HepG2 (cell line): ENCODE results near the gene CTCF. TPM values are rescaled to one million over a fixed set of nuclear protein-coding genes. Genes with fewer than 3 reads are reported as not detected.
A peak's percentile ranks its signal among the peaks of the same experiment; 100 is the strongest.

ENCODE experiments used
- E2F1 ChIP-seq: sonication (generic); formaldehyde crosslinking; IDR thresholded peaks from 2 replicates; pipeline ENCODE4 v1.5.0; 2020; ENCODE audit warnings: missing genetic modification reagents
- ETV5 ChIP-seq: IDR thresholded peaks from 2 replicates; pipeline ENCODE4 v1.6.1; 2018; ENCODE audit warnings: missing biosample characterization, missing genetic modification reagents, inconsistent platforms, borderline replicate concordance
- FOXM1 ChIP-seq: sonication (generic); formaldehyde crosslinking; IDR thresholded peaks from 2 replicates; pipeline ENCODE4 v1.5.0; 2020; ENCODE audit warnings: missing genetic modification reagents
- GMEB2 ChIP-seq: IDR thresholded peaks from 2 replicates; pipeline ENCODE4 v1.6.1; 2016; ENCODE audit warnings: missing biosample characterization, missing genetic modification reagents, low read depth
- MEIS2 ChIP-seq: sonication (generic); formaldehyde crosslinking; IDR thresholded peaks from 2 replicates; pipeline ENCODE4 v1.9.0; 2021; ENCODE audit warnings: mild to moderate bottlenecking, missing genetic modification reagents
- PRDM4 ChIP-seq: sonication (generic); formaldehyde crosslinking; IDR thresholded peaks from 2 replicates; pipeline ENCODE4 v1.9.0; 2021; ENCODE audit warnings: missing genetic modification reagents, borderline replicate concordance
- SALL1 ChIP-seq: sonication (generic); formaldehyde crosslinking; IDR thresholded peaks from 2 replicates; pipeline ENCODE4 v1.8.0; 2022; ENCODE audit warnings: mild to moderate bottlenecking, missing genetic modification reagents
- XBP1 ChIP-seq: sonication (generic); formaldehyde crosslinking; IDR thresholded peaks from 2 replicates; pipeline ENCODE4 v1.5.0; 2020; ENCODE audit warnings: missing genetic modification reagents
- ZNF224 ChIP-seq: sonication (generic); formaldehyde crosslinking; IDR thresholded peaks from 2 replicates; pipeline ENCODE4 v1.5.0; 2020; ENCODE audit warnings: mild to moderate bottlenecking, missing genetic modification reagents
- ZNF44 ChIP-seq: sonication (generic); formaldehyde crosslinking; IDR thresholded peaks from 2 replicates; pipeline ENCODE4 v1.5.1; 2020; ENCODE audit warnings: mild to moderate bottlenecking, missing genetic modification reagents
- ZNF549 ChIP-seq: sonication (generic); formaldehyde crosslinking; IDR thresholded peaks from 2 replicates; pipeline ENCODE4 v1.5.0; 2020; ENCODE audit warnings: missing genetic modification reagents
- ZNF619 ChIP-seq: sonication (generic); formaldehyde crosslinking; IDR thresholded peaks from 2 replicates; pipeline ENCODE4 v1.4.0; 2020; ENCODE audit warnings: mild to moderate bottlenecking, missing genetic modification reagents
- ZNF670 ChIP-seq: sonication (generic); formaldehyde crosslinking; IDR thresholded peaks from 2 replicates; pipeline ENCODE4 v1.8.0; 2022; ENCODE audit warnings: mild to moderate bottlenecking, missing genetic modification reagents, borderline replicate concordance
- ZNF687 ChIP-seq: sonication (generic); formaldehyde crosslinking; IDR thresholded peaks from 2 replicates; pipeline ENCODE4 v1.5.1; 2020; ENCODE audit warnings: mild to moderate bottlenecking, missing genetic modification reagents, moderate library complexity
- polyA plus RNA-seq, 8 experiments: library from polyadenylated mRNA; depleted of rRNA in 3 of 8; stranded (reverse) in 7 of 8; unstranded in 1 of 8; fragments of >200 nt; fragmentation: Illumina TruSeq in 4 of 8; extraction: Trizol in 4 of 8; gene quantifications; 2 replicates each; pipeline versions ENCODE4 v1.2.1 to v1.2.3, GENCODE V29; 2011 to 2016; ENCODE audit warnings: low read depth in 4 of 8, missing spikeins in 1 of 8, mixed read lengths in 1 of 8; ENCODE audit not compliant: insufficient read depth in 1 of 8
- total RNA-seq, 5 experiments: library from RNA; depleted of rRNA; stranded (reverse); fragments of >200 nt; fragmentation: Illumina TruSeq; extraction: Trizol; gene quantifications; 2 replicates each; pipeline ENCODE4 v1.2.3, GENCODE V29; 2016; ENCODE audit warnings: low read depth in 1 of 5

Gene CTCF
- total and polyA plus RNA-seq, 2 of the 13 experiments (the other 11 are each of a cell fraction or from before 2014, with no cell fraction given), result 19.5 to 37.5 TPM

- no peak; the same call in 1 of the 2 replicates for TF ChIP-seq E2F1
- peak; percentile 87 for TF ChIP-seq ZNF687 (CRISPR knock-in tag)
- TF ChIP-seq XBP1, result no peak
- peak; percentile 67; the same call in 1 of the 2 replicates for TF ChIP-seq ZNF670
- TF ChIP-seq ZNF549, result no peak
- peak; percentile 26; the same call in 1 of the 2 replicates for TF ChIP-seq ZNF619 (CRISPR knock-in tag)
- TF ChIP-seq SALL1 (CRISPR knock-in tag), result peak; percentile 77; the same call in 1 of the 2 replicates
- TF ChIP-seq FOXM1 (CRISPR knock-in tag), result 0 out of 2 replicates have a peak, but pooled peaks have one; percentile 58
- TF ChIP-seq ZNF44 (CRISPR knock-in tag), result peak; percentile 27; the same call in 1 of the 2 replicates
- no peak; the same call in 1 of the 2 replicates for TF ChIP-seq MEIS2 (CRISPR knock-in tag)
- no peak for TF ChIP-seq PRDM4 (CRISPR knock-in tag)
- TF ChIP-seq ZNF224 (CRISPR knock-in tag), result peak; percentile 75; the same call in 1 of the 2 replicates
- TF ChIP-seq ETV5, result peak; percentile 54
- TF ChIP-seq GMEB2, result no peak
These were observed 787 bp downstream of the CTCF start (continued) for GRCh38 chr16:67562918-67563707.
